Measurements from ENCODE around the gene TMEM218.

Gene TMEM218

GRCh38 chr11:125111343-125112207, at the start of gene TMEM218:
TSS of gene TMEM218 (minus strand) at chr11:125111626. CDS start at chr11:125102241, 9,385 bp downstream.
- peak; percentile 94 for DNase-seq

- DNase-seq: no peak
These were observed 46.7 kb upstream of the TMEM218 start for GRCh38 chr11:125157953-125158680.

- no peak for DNase-seq
These were observed 45.8 kb upstream of the TMEM218 start for GRCh38 chr11:125157118-125157733.

DNA sequence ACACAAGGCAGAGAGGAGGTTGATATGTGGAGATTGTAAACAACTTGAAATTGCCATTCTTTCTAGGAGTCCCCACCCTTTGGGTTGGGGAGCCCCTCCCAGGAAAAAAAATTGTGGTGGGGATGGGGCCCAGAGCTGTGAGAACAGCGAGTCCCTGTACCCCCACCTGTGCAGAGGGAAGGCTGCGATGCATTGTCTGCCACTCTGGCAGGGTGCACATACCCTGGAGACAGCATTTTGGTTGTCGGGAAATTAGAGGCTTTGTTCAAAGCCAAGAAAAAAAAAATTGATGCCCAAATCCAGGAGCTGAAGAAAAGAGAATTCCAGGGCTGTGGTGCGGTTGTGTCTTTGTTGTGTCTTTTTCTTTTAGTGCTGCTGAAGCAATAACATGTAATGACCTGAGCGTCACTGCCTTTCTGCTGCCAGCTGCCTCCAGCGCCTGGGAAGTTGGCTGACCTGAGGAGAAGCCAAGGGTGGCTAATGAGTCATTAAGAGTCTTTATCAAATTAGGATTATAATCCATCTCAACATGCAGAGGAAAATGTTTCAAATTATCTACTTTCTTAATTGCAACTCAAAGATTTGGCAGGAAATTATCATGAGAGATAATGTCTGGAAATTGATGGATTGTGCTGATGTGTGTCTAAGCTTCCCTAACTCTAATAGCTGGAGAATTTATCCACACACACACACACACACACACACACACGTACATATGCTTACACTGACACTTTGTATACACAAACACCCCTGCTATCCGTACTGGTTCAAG, 45.1 kb upstream of the TMEM218 start:
- DNase-seq: no peak

DNA sequence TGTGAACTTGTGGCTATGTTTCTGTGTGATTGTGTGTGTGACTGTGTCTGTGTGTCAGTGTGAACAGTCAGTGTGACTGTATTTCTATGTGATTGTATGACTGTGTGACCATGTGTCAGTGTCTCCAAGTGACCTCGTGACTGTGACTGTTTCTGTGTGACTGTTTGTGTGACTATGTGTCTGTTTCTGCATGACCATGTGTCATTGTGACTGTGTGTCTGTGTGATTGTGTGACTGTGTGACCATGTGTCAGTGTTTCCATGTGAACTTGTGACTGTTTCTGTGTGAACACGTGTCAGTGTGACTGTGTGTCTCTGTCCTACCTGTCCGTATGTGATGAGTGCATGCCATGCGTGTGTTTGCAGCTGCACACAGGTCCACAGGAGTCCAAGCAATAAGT, 44.3 kb upstream of the TMEM218 start:
- DNase-seq: no peak

- no peak for DNase-seq
These were observed 43.6 kb upstream of the TMEM218 start for GRCh38 chr11:125155100-125155444.

- DNase-seq: no peak
These were observed 43.1 kb upstream of the TMEM218 start for GRCh38 chr11:125154378-125155099.

- no peak for DNase-seq
These were observed 42.4 kb upstream of the TMEM218 start for GRCh38 chr11:125153837-125154236.

DNA sequence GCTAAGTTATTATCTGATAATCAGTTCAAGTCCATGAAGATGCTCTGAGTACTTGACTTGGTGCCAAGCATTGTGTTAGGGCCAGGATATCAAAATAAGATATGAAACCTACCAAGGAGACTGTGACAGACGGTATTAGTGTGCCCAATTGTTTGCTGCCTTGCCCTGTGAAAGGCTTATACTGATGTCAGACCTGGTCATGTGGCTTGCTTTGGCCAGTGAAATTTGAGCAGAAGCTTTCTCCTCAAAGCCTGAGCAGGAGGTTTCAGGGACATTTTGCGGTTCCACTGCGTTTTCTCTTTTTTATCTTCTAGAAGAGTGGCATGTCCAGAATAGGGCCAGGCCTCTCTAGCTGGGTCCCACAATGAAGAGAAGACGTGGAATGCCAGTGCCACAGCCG, 37.3 kb upstream of the TMEM218 start:
- DNase-seq: no peak

DNA sequence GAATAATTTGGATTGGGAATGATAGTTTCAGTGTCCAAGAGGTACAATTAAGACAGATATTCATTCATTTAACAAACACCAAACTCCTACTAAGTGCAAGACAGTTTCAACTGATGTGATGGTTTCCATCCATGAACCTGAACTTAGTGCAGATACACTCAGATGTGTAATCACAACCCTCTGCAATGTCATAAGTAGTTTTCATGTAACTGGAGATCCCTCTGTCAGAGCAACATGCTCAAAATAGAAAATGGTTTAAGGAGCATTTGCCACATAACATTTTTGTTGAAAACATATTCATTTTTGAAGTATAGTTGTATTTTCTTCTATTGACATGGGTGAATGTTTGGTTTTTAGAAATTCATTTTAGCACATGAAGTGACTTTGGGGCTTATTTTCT, 36.6 kb upstream of the TMEM218 start:
- DNase-seq: no peak

GRCh38 chr11:125147280-125147679, 35.9 kb upstream of the TMEM218 start:
- no peak for DNase-seq

- no peak for DNase-seq
These were observed 34.8 kb upstream of the TMEM218 start for GRCh38 chr11:125146232-125146631.

GRCh38 chr11:125141686-125142535, 30.5 kb upstream of the TMEM218 start:
- DNase-seq: peak; percentile 32

- no peak for DNase-seq
These were observed 29.8 kb upstream of the TMEM218 start for GRCh38 chr11:125141178-125141577.

- no peak for DNase-seq
These were observed 28.8 kb upstream of the TMEM218 start for GRCh38 chr11:125140233-125140632.

- no peak for DNase-seq
These were observed 28.4 kb upstream of the TMEM218 start for GRCh38 chr11:125139778-125140177.

GRCh38 chr11:125138966-125139365, 27.5 kb upstream of the TMEM218 start:
- DNase-seq: no peak

GRCh38 chr11:125136001-125136400, 24.6 kb upstream of the TMEM218 start:
- DNase-seq: no peak

DNA sequence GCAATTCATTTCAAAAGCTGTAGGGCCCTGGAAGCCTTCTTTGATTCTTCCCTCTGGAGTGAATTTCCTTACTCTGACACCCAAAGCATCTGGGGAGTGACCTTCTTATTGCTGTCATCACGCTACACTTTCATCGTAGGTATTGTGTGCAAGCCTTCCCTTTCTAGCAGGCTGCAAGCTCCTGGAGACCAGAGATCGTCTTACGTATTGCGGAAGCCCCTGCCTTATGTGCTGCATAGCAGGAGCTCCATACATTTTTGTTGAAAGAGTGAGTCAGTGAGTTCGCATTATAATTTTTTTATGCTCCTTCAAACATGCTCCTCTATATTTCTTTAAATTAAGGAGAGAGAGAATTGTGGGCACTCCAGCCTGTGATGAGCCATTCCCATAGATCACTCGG, 21.2 kb upstream of the TMEM218 start:
- DNase-seq: no peak

DNA sequence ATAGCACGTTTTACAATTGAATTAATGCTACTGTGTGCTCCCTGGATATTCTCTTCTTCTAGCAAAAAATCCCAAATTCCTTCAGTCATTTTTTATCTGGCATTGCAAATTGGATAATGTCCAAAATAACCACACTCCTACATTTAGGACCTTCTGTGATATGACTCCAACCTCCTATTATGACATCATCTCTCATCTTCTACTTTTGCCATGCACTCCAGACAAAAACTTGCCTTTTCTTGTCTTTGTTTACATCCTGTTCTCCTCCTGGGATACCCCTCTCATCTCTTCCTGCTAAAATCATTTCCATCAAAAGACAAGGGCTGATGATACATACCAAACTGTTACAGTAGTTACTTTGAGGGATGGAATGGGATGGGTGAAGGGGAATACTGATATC, 20.6 kb upstream of the TMEM218 start:
- DNase-seq: no peak

GRCh38 chr11:125129316-125129993, 18.0 kb upstream of the TMEM218 start:
- no peak for DNase-seq
